GM12864 (cell line): ENCODE data around the gene ADGRG6.

ENCODE experiments used
- DNase-seq: peaks from one replicate; pipeline ENCODE4 v3.0.0-alpha.2; 2011; ENCODE audit warnings: low read depth
- H3K4me3 ChIP-seq: 2 replicates; pipeline ENCODE4 v1.5.1; 2011; ENCODE audit warnings: mild to moderate bottlenecking, low read depth, low read length, control low read depth
- TF ChIP-seq, protein P1 (sequence below): IDR thresholded peaks from 2 replicates; pipeline ENCODE4 v1.5.1; 2011; ENCODE audit warnings: low read depth, mild to moderate bottlenecking, moderate library complexity, low read length, control low read depth, inconsistent platforms; ENCODE audit errors: missing control alignments

The ADGRG6 gene

GRCh38 chr6:142304241-142304640, 2.4 kb downstream of the ADGRG6 start:
- TF ChIP-seq, protein P1, sequence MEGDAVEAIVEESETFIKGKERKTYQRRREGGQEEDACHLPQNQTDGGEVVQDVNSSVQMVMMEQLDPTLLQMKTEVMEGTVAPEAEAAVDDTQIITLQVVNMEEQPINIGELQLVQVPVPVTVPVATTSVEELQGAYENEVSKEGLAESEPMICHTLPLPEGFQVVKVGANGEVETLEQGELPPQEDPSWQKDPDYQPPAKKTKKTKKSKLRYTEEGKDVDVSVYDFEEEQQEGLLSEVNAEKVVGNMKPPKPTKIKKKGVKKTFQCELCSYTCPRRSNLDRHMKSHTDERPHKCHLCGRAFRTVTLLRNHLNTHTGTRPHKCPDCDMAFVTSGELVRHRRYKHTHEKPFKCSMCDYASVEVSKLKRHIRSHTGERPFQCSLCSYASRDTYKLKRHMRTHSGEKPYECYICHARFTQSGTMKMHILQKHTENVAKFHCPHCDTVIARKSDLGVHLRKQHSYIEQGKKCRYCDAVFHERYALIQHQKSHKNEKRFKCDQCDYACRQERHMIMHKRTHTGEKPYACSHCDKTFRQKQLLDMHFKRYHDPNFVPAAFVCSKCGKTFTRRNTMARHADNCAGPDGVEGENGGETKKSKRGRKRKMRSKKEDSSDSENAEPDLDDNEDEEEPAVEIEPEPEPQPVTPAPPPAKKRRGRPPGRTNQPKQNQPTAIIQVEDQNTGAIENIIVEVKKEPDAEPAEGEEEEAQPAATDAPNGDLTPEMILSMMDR = no peak
- H3K4me3 ChIP-seq = no peak overlapping the region
- DNase-seq = no peak

DNA sequence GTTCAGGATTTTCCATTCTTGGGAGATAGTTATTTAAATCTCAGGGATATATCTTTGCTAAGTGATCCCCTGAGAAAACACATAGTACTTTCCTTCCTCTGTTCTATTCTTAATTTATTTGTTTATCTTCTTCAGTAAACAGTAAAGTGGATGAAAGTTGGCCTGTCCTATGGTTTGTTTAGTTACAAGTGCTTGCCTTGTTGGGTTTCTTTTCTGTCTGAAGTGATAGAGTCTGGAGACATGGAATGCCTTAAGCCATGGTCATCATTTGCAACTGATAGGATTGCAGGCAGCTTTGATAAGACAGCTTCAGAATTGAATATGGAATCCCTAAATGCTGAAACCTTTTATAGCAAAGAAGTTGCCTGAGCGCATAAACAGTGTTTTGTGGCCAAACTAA, 4.9 kb downstream of the ADGRG6 start:
- DNase-seq = no peak
- TF ChIP-seq, protein P1 = no peak
- H3K4me3 ChIP-seq = no peak overlapping the region

DNA sequence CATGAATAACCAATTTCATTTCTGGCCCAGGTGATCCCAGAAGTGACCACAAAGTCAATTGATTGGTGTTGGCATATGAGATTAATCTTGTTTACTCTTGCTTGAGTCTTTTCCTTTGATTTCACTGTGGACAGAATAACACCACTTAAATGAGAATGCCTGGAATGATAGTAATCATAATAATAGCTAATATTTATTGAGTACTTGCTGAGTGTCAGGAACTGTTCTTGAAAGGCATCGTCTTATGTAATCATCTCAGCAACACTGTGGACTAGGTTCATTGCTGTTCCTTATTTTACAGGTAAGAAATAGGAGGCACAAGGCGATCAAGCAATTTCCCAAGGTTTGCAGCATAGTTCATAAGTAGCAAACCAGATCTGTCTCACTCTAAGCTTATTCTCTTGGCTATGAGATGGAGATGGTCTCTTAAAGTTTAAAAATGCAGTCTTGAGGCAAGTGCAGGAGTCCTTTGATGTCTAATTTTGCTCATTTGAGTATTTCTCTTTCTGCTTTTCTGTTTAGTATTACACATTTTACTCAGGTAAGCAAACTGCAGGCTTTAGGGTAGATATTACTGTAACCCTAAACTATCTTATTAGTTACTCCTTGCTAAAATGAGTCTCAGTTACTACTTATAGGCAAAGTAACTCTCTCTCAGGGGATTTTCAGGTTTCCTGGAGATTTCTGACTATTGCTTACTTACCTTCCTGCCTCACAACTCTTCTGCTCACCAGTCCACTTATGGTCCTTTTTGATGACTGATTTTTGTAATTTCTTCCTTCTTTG, 6.3 kb downstream of the ADGRG6 start:
- TF ChIP-seq, protein P1 = no peak
- no peak for DNase-seq

DNA sequence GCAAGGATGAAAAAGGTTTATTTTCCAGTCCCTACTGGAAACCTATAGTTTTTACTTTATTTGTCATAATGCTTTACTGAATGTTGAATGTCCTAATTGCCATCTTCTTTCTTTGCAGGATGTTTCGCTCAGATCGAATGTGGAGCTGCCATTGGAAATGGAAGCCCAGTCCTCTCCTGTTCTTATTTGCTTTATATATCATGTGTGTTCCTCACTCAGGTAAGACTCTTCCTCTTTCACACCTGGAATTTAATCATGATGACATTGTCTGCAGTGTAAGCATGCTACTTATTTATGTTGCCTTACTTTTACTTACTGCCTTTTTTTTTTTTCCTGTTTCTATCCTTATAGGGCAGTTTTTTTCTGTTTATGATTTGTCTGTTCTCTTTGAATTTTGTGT, 7.6 kb downstream of the ADGRG6 start:
- no peak overlapping the region for H3K4me3 ChIP-seq
- TF ChIP-seq, protein P1 = no peak
- DNase-seq = no peak

More for the DNA sequence above, 6.3 kb downstream of the ADGRG6 start:
- no peak overlapping the region for H3K4me3 ChIP-seq

GRCh38 chr6:142313284-142313683, 11.5 kb downstream of the ADGRG6 start:
- H3K4me3 ChIP-seq = no peak overlapping the region
- no peak for DNase-seq
- TF ChIP-seq, protein P1 = no peak

DNA sequence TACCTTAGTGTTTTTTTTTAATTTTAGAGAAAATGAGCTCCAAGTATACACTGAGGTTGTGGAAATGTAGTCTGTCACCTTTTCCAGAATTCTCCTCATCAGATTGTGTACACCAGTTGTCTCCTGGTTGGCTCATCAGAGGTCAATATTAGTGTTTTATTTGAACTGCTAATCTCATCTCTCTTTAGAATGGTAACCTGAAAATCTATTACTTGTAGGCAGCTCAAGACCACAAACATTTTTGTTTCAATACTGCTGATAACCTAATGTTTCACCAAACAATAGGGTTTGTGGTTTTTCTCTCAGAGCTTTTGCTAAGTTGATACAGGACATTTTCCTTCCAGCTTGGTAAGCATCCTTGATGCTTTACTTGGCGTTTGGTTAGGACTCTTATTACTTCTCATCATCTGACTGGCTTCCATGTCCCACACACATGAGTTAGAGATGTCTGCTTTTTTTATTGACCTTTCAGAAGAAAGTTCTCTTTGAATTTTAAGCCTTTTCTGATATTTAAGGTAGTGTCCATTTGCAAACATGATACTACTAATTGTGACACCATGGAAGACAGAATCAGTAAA, 15.1 kb downstream of the ADGRG6 start:
- no peak for DNase-seq
- TF ChIP-seq, protein P1 = no peak
- no peak overlapping the region for H3K4me3 ChIP-seq
